Mucosa of rectum (tissue), 2 donors: Measurements from ENCODE around the gene IMPA2.
"Not testable (repeated sequence)": the region's sequence is repeated elsewhere in the genome, so short reads cannot be mapped to it uniquely, and the experiment has no call there.

ENCODE experiments used
- H3K27ac ChIP-seq, 2 donors: one replicate each; pipeline ENCODE4 v1.7.0; 2013; ENCODE audit warnings: inconsistent platforms in 2 of 2, low read depth in 2 of 2, low read length in 2 of 2
- H3K27me3 ChIP-seq, 2 donors: one replicate each; pipeline ENCODE4 v1.7.0; 2013; ENCODE audit warnings: low read length in 2 of 2; ENCODE audit not compliant: control insufficient read depth in 2 of 2, insufficient read depth in 2 of 2
- H3K36me3 ChIP-seq, 2 donors: one replicate each; pipeline ENCODE4 v1.7.0; 2013; ENCODE audit warnings: low read length in 2 of 2; ENCODE audit not compliant: control insufficient read depth in 2 of 2, insufficient read depth in 2 of 2
- H3K4me1 ChIP-seq, 2 donors: one replicate each; pipeline ENCODE4 v1.7.0; 2013; ENCODE audit warnings: low read length in 2 of 2, mild to moderate bottlenecking in 1 of 2; ENCODE audit not compliant: control insufficient read depth in 2 of 2, insufficient read depth in 2 of 2
- H3K4me3 ChIP-seq, 2 donors: one replicate each; pipeline ENCODE4 v1.7.0; 2013; ENCODE audit warnings: low read length in 2 of 2
- H3K9ac ChIP-seq, 2 donors: one replicate each; pipeline ENCODE4 v1.7.0; 2013; ENCODE audit warnings: low read length in 2 of 2, low read depth in 1 of 2, mild to moderate bottlenecking in 1 of 2
- H3K9me3 ChIP-seq, 2 donors: one replicate each; pipeline ENCODE4 v1.7.0; 2013; ENCODE audit warnings: low read length in 2 of 2; ENCODE audit not compliant: control insufficient read depth in 2 of 2
- donor health status: healthy.
- donor health status: Normal muscosa, but diverticular disease.

The IMPA2 gene

GRCh38 chr18:11981192-11981542, at the start of gene IMPA2:
TSS of gene IMPA2 (plus strand) at chr18:11981507. CDS start at chr18:11981670, 163 bp downstream.
- peaks cover 3 to 25% of the 10 kb centered on the region in 2 donors for H3K4me1 ChIP-seq
- H3K9me3 ChIP-seq, result no peaks in the 10 kb centered on the region
- H3K4me3 ChIP-seq, result peak within 1 kb of the TSS; percentile 73 to 88
- no peaks in the 10 kb centered on the region for H3K27me3 ChIP-seq
- H3K27ac ChIP-seq, result peak within 1 kb of the TSS; percentile 98
- H3K36me3 ChIP-seq, result no peaks in the 10 kb centered on the region
- H3K9ac ChIP-seq, result peak within 1 kb of the TSS; percentile 89 to 96

GRCh38 chr18:11932393-11932792, 48.9 kb upstream of the IMPA2 start:
- no peak overlapping the region for H3K4me3 ChIP-seq
- no peaks in the 10 kb centered on the region for H3K36me3 ChIP-seq
- no peak overlapping the region for H3K27ac ChIP-seq
- H3K27me3 ChIP-seq, result no peaks in the 10 kb centered on the region
- H3K9me3 ChIP-seq, result no peaks in the 10 kb centered on the region
- no peak overlapping the region for H3K9ac ChIP-seq
- H3K4me1 ChIP-seq, result no peaks in the 10 kb centered on the region

GRCh38 chr18:11937874-11938478, 43.3 kb upstream of the IMPA2 start:
- Histone ChIP-seq H3K27me3 (no peaks in the 10 kb centered on the region), H3K27ac (no peak overlapping the region), H3K4me1 (no peaks in the 10 kb centered on the region), H3K9ac (no peak overlapping the region), H3K36me3 (no peaks in the 10 kb centered on the region), H3K4me3 (no peak overlapping the region), H3K9me3 (no peaks in the 10 kb centered on the region)

GRCh38 chr18:11940956-11941355, 40.4 kb upstream of the IMPA2 start:
- no peaks in the 10 kb centered on the region for H3K9me3 ChIP-seq
- no peak overlapping the region for H3K4me3 ChIP-seq
- no peaks in the 10 kb centered on the region for H3K4me1 ChIP-seq
- H3K27ac ChIP-seq, result no peak overlapping the region
- no peak overlapping the region for H3K9ac ChIP-seq
- no peaks in the 10 kb centered on the region for H3K27me3 ChIP-seq
- no peaks in the 10 kb centered on the region for H3K36me3 ChIP-seq

GRCh38 chr18:11943551-11943950, 37.8 kb upstream of the IMPA2 start:
- Histone ChIP-seq H3K27ac (no peak overlapping the region), H3K9ac (no peak overlapping the region), H3K4me1 (peaks cover 9 to 10% of the 10 kb centered on the region in 2 donors), H3K9me3 (no peaks in the 10 kb centered on the region), H3K27me3 (no peaks in the 10 kb centered on the region), H3K36me3 (no peaks in the 10 kb centered on the region), H3K4me3 (no peak overlapping the region)

- H3K9me3 ChIP-seq, result no peaks in the 10 kb centered on the region
These were observed 37.1 kb upstream of the IMPA2 start for GRCh38 chr18:11944252-11944651.

GRCh38 chr18:11944786-11945185, 36.5 kb upstream of the IMPA2 start:
- Histone ChIP-seq H3K4me1 (peaks cover 9 to 10% of the 10 kb centered on the region in 2 donors), H3K9me3 (no peaks in the 10 kb centered on the region), H3K27ac (no peak overlapping the region), H3K9ac (no peak overlapping the region), H3K27me3 (no peaks in the 10 kb centered on the region), H3K4me3 (no peak overlapping the region), H3K36me3 (no peaks in the 10 kb centered on the region)

More at GRCh38 chr18:11944252-11944651, 37.1 kb upstream of the IMPA2 start:
- H3K9ac ChIP-seq, result no peak overlapping the region
- no peaks in the 10 kb centered on the region for H3K27me3 ChIP-seq
- H3K36me3 ChIP-seq, result no peaks in the 10 kb centered on the region
- no peak overlapping the region for H3K4me3 ChIP-seq
- no peak overlapping the region for H3K27ac ChIP-seq
- H3K4me1 ChIP-seq, result peaks cover 9 to 10% of the 10 kb centered on the region in 2 donors

GRCh38 chr18:11945834-11946659, 35.3 kb upstream of the IMPA2 start:
- H3K4me3 ChIP-seq, H3K27me3 ChIP-seq, H3K9me3 ChIP-seq, H3K27ac ChIP-seq, H3K36me3 ChIP-seq: not testable (repeated sequence)
- Histone ChIP-seq H3K4me1 (peaks cover 9 to 10% of the 10 kb centered on the region in 2 donors), H3K9ac (peak overlapping the region in 1 of 2 donors; percentile 81)

GRCh38 chr18:11946756-11947155, 34.6 kb upstream of the IMPA2 start:
- Histone ChIP-seq H3K4me3 (peak overlapping the region; percentile 23 to 67), H3K27me3 (no peaks in the 10 kb centered on the region), H3K36me3 (no peaks in the 10 kb centered on the region), H3K9me3 (no peaks in the 10 kb centered on the region), H3K27ac (peak overlapping the region in 1 of 2 donors; percentile 87), H3K9ac (peak overlapping the region in 1 of 2 donors; percentile 81), H3K4me1 (peaks cover 9 to 10% of the 10 kb centered on the region in 2 donors)
